Keratinocyte (primary cell): Measurements from ENCODE around the gene GRAMD1A. TPM values are rescaled to one million over a fixed set of nuclear protein-coding genes. Genes with fewer than 3 reads are reported as not detected.

Source experiments
- DNase-seq: peaks from one replicate; pipeline ENCODE4 v3.0.0-alpha.2; 2011; ENCODE audit warnings: low read depth, missing footprints, low spot score
- FAIRE-seq: peaks from 2 replicates; lab custom pipeline; 2011; peaks lifted over from hg19 to GRCh38; lab: Jason Lieb, UNC
- H2AFZ ChIP-seq: 2 replicates; pipeline ENCODE4 v1.6.0; 2012; ENCODE audit warnings: low read length, control low read depth, inconsistent platforms; ENCODE audit not compliant: control insufficient read depth
- H3K27ac ChIP-seq: 2 replicates; pipeline ENCODE4 v1.5.1; 2011; ENCODE audit warnings: low read length; ENCODE audit not compliant: control insufficient read depth, insufficient read depth
- H3K27me3 ChIP-seq: 3 replicates; pipeline ENCODE4 v1.6.0; 2011; ENCODE audit warnings: low read length; ENCODE audit not compliant: control insufficient read depth, insufficient read depth; ENCODE audit errors: extremely low read depth
- H3K36me3 ChIP-seq, 2 experiments: 2 replicates in 1 of 2; 3 replicates in 1 of 2; pipeline ENCODE4 v1.5.1; 2011; ENCODE audit warnings: low read length in 2 of 2, mild to moderate bottlenecking in 1 of 2; ENCODE audit not compliant: control insufficient read depth in 2 of 2, insufficient read depth in 2 of 2; ENCODE audit errors: extremely low read depth in 1 of 2
- H3K4me1 ChIP-seq: 3 replicates; pipeline ENCODE4 v1.5.1; 2011; ENCODE audit warnings: low read length; ENCODE audit not compliant: control insufficient read depth, insufficient read depth; ENCODE audit errors: extremely low read depth
- H3K4me2 ChIP-seq: 3 replicates; pipeline ENCODE4 v1.6.0; 2011; ENCODE audit warnings: low read depth, low read length; ENCODE audit not compliant: control insufficient read depth, insufficient read depth; ENCODE audit errors: extremely low read depth
- H3K4me3 ChIP-seq, 3 experiments: fragments of 200-600 bp in 1 of 3; sonication (generic) in 1 of 3; 2 replicates in 2 of 3; 3 replicates in 1 of 3; pipeline ENCODE4 v1.5.1; 2011 to 2016; ENCODE audit warnings: low read length in 3 of 3, mild to moderate bottlenecking in 3 of 3, control low read depth in 2 of 3, inconsistent platforms in 1 of 3, low read depth in 1 of 3, mixed read lengths in 1 of 3, mixed run types in 1 of 3, moderate library complexity in 1 of 3; ENCODE audit not compliant: control insufficient read depth in 2 of 3, insufficient read depth in 2 of 3; ENCODE audit errors: extremely low read depth in 1 of 3
- H3K79me2 ChIP-seq: 2 replicates; pipeline ENCODE4 v1.6.0; 2012; ENCODE audit warnings: low read length; ENCODE audit not compliant: control insufficient read depth, insufficient read depth
- H3K9ac ChIP-seq: 3 replicates; pipeline ENCODE4 v1.6.0; 2011; ENCODE audit warnings: low read length; ENCODE audit not compliant: control insufficient read depth, insufficient read depth; ENCODE audit errors: extremely low read depth
- H3K9me1 ChIP-seq: 3 replicates; pipeline ENCODE4 v1.6.0; 2011; ENCODE audit warnings: low read length; ENCODE audit not compliant: control insufficient read depth, insufficient read depth; ENCODE audit errors: extremely low read depth
- H3K9me3 ChIP-seq: 2 replicates; pipeline ENCODE4 v1.5.1; 2012; ENCODE audit warnings: low read depth, low read length; ENCODE audit not compliant: control insufficient read depth
- H4K20me1 ChIP-seq: 3 replicates; pipeline ENCODE4 v1.6.0; 2011; ENCODE audit warnings: low read length; ENCODE audit not compliant: control insufficient read depth, insufficient read depth; ENCODE audit errors: extremely low read depth
- CTCF ChIP-seq, 3 experiments: IDR thresholded peaks in 1 of 3; conservative IDR thresholded peaks in 1 of 3; optimal IDR thresholded peaks in 1 of 3; 2 replicates in 2 of 3; 3 replicates in 1 of 3; pipeline versions ENCODE3 to v1.5.1; 2011; ENCODE audit warnings: low read length in 3 of 3, mild to moderate bottlenecking in 3 of 3, moderate library complexity in 2 of 3, control low read depth in 1 of 3, inconsistent platforms in 1 of 3; ENCODE audit not compliant: insufficient read depth in 2 of 3; ENCODE audit errors: extremely low read depth in 1 of 3
- EZH2 ChIP-seq: IDR thresholded peaks from one replicate; pipeline ENCODE4 v1.6.1; 2012; ENCODE audit warnings: inconsistent platforms, mild to moderate bottlenecking, low read length, moderate library complexity
- dilution Hi-C: fragments of 300-500 bp; cut with MboI; formaldehyde crosslinking; loops from one replicate; pipeline ENCODE4 v1.7.0; 2020; ENCODE audit warnings: low sequenced_read_pairs; ENCODE audit not compliant: extremely low pct_ligation_motif_present
- polyA plus RNA-seq, 5 experiments: library from polyadenylated mRNA; depleted of rRNA in 3 of 5; stranded (reverse) in 3 of 5; stranded (forward) in 1 of 5; unstranded in 1 of 5; fragments of >200 nt; gene quantifications; 1 replicate in 1 of 5; 2 replicates in 3 of 5; 3 replicates in 1 of 5; pipeline versions ENCODE4 v1.2.1 to v1.2.3, GENCODE V29; 2011 to 2012; ENCODE audit warnings: missing spikeins in 2 of 5, low read depth in 1 of 5, low replicate concordance in 1 of 5

GRAMD1A gene
- polyA plus RNA-seq, 1 donor (not counting 4 experiments of a cell fraction or from before 2014, with no cell fraction given) = 24.6 TPM

- H4K20me1 ChIP-seq = no peaks in the 10 kb centered on the region
- H3K36me3 ChIP-seq = peaks cover 6 to 9% of the 10 kb centered on the region in 2 experiments
- H3K4me1 ChIP-seq = peaks cover 3% of the 10 kb centered on the region
- H3K9ac ChIP-seq = no peak overlapping the region
- no peaks in the 10 kb centered on the region for H3K9me1 ChIP-seq
- H3K9me3 ChIP-seq = no peaks in the 10 kb centered on the region
- TF ChIP-seq EZH2 (no peak), CTCF (optimal IDR thresholded peaks at IDR 0.05 in 1 of 3, IDR thresholded peaks at IDR 0.05 in 1 of 3, conservative IDR thresholded peaks at IDR 0.05 in 1 of 3; ENCODE audit: extremely low read depth in 1 of 3, insufficient read depth in 2 of 3, low read length in 3 of 3) (no peak)
- no peaks in the 10 kb centered on the region for H3K79me2 ChIP-seq
- no peak for FAIRE-seq
- peak overlapping the region; percentile 56 for H3K4me2 ChIP-seq
- dilution Hi-C loops = no loop called here
- peak overlapping the region in 1 of 3 experiments; percentile 13 for H3K4me3 ChIP-seq
- no peak overlapping the region for H2AFZ ChIP-seq
- H3K27ac ChIP-seq = no peak overlapping the region
- no peak for DNase-seq
- peaks cover 37% of the 10 kb centered on the region for H3K27me3 ChIP-seq
Measured at GRCh38 chr19:35029737-35030256, 29.7 kb downstream of the GRAMD1A start.

GRCh38 chr19:35030257-35031071, 30.3 kb downstream of the GRAMD1A start, which contains the start of gene SCN1B:
TSS of gene SCN1B (plus strand) at chr19:35030470. CDS start at chr19:35030821, 351 bp downstream.
- H3K9me3 ChIP-seq = no peaks in the 10 kb centered on the region
- DNase-seq (no peak), FAIRE-seq (no peak)
- peak within 1 kb of the TSS in 2 of 3 experiments; percentile 23 to 27 for H3K4me3 ChIP-seq
- dilution Hi-C loops = no loop called here
- peaks cover 4 to 7% of the 10 kb centered on the region in 2 experiments for H3K36me3 ChIP-seq
- H3K4me1 ChIP-seq = peaks cover 3% of the 10 kb centered on the region
- no peak within 1 kb of the TSS for H3K27ac ChIP-seq
- H3K9ac ChIP-seq = no peak within 1 kb of the TSS
- TF ChIP-seq CTCF (optimal IDR thresholded peaks at IDR 0.05 in 1 of 3, IDR thresholded peaks at IDR 0.05 in 1 of 3, conservative IDR thresholded peaks at IDR 0.05 in 1 of 3; ENCODE audit: extremely low read depth in 1 of 3, insufficient read depth in 2 of 3, low read length in 3 of 3) = no peak
- TF ChIP-seq EZH2 = no peak
- peaks cover 38% of the 10 kb centered on the region for H3K27me3 ChIP-seq
- H3K79me2 ChIP-seq = no peaks in the 10 kb centered on the region
- H3K9me1 ChIP-seq = no peaks in the 10 kb centered on the region
- peak within 1 kb of the TSS; percentile 56 for H3K4me2 ChIP-seq
- no peak within 1 kb of the TSS for H2AFZ ChIP-seq
- no peaks in the 10 kb centered on the region for H4K20me1 ChIP-seq
